Activated T-cell treated with anti-CD3 and anti-CD28 coated beads, Interleukin-2, amount 50 U/mL, for 72 hours (primary cell): ENCODE data around the gene DNAI2. TPM values are rescaled to one million over a fixed set of nuclear protein-coding genes. Genes with fewer than 3 reads are reported as not detected.

Experiments
- ATAC-seq, 2 donors: fragments of 150-1000 bp; cut with Tn5 transposase; replicated peaks in 1 of 2; 2 replicates each; pipeline ENCODE4 v1.10.0; 2021; ENCODE audit warnings: moderate library complexity in 2 of 2, mild to moderate bottlenecking in 1 of 2
- DNase-seq, 2 donors: peaks; one replicate each; pipeline ENCODE4 v3.0.0; 2021 to 2022; ENCODE audit warnings: mixed read lengths in 1 of 2
- H3K27ac Mint-ChIP-seq: one replicate; pipeline ENCODE4 v1.8.0; 2022; ENCODE audit warnings: mild to moderate bottlenecking, moderate library complexity, mixed read lengths
- H3K27me3 Mint-ChIP-seq: one replicate; pipeline ENCODE4 v1.8.0; 2022; ENCODE audit warnings: low read depth, mixed read lengths
- H3K36me3 Mint-ChIP-seq, 2 donors: one replicate each; pipeline ENCODE4 v1.8.0; 2022; ENCODE audit warnings: mixed read lengths in 2 of 2, mild to moderate bottlenecking in 1 of 2; ENCODE audit not compliant: insufficient read depth in 2 of 2
- H3K4me1 Mint-ChIP-seq: one replicate; pipeline ENCODE4 v1.8.0; 2022; ENCODE audit warnings: low read depth, mixed read lengths
- H3K4me3 Mint-ChIP-seq, 2 donors: one replicate each; pipeline ENCODE4 v1.8.0; 2022; ENCODE audit warnings: mild to moderate bottlenecking in 2 of 2, mixed read lengths in 2 of 2, moderate library complexity in 2 of 2
- H3K9me3 Mint-ChIP-seq, 2 donors: one replicate each; pipeline ENCODE4 v1.8.0; 2022; ENCODE audit warnings: mixed read lengths in 2 of 2
- total RNA-seq, 2 donors: library from RNA; stranded (reverse); gene quantifications; one replicate each; pipeline ENCODE4 v1.2.3, GENCODE V29; 2022

Gene DNAI2
- total RNA-seq, 2 donors from 2014 or later, result 1.4 TPM

DNA sequence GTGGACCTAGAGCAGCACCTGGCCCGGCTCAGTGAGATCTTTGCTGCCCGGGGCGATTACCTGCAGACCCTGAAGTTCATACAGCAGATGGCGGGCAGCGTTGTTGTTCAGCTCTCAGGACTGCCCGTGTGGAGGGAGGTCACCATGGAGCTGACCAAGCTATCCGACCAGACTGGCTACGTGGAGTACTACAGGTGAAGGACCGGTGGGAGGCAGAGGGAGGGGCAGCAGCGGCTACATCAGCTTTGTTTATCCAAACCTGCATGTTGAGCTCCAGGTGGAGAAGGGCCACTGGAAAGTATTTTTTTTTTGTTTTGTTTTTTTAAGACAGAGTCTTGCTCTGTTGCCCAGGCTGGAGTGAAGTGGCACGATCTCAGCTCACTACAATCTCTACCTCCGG lies 36.7 kb upstream of the DNAI2 start:
- ATAC-seq, result no peak
- Mint-ChIP-seq H3K27me3 (no peaks in the 10 kb centered on the region), H3K36me3 (no peaks in the 10 kb centered on the region), H3K4me3 (no peak overlapping the region), H3K4me1 (no peaks in the 10 kb centered on the region), H3K27ac (no peak overlapping the region), H3K9me3 (no peaks in the 10 kb centered on the region)
- DNase-seq, result no peak

DNA sequence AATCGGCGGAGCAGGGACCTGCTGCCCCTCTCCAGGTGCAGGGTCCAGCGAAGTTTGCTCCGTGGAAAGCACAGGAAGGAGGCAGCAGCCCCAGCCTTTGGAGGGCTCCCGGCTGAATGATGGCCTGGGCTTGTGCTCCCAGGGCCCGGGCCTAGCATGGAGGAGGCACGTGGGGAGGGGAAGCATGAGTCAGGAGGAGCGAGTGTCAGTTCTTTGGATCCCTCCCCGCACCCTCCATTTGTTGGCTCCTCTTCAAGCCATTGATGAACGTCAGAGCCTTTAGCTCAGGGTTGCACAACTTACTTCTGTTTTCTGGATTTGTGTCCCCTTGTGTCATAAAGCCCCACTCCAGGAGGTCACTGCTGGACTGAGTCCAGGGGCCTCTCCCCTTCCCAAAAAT lies 34.9 kb upstream of the DNAI2 start:
- ATAC-seq (no peak), DNase-seq (no peak)
- Mint-ChIP-seq H3K9me3 (no peaks in the 10 kb centered on the region), H3K4me1 (no peaks in the 10 kb centered on the region), H3K27me3 (no peaks in the 10 kb centered on the region), H3K27ac (no peak overlapping the region), H3K4me3 (no peak overlapping the region), H3K36me3 (no peaks in the 10 kb centered on the region)

DNA sequence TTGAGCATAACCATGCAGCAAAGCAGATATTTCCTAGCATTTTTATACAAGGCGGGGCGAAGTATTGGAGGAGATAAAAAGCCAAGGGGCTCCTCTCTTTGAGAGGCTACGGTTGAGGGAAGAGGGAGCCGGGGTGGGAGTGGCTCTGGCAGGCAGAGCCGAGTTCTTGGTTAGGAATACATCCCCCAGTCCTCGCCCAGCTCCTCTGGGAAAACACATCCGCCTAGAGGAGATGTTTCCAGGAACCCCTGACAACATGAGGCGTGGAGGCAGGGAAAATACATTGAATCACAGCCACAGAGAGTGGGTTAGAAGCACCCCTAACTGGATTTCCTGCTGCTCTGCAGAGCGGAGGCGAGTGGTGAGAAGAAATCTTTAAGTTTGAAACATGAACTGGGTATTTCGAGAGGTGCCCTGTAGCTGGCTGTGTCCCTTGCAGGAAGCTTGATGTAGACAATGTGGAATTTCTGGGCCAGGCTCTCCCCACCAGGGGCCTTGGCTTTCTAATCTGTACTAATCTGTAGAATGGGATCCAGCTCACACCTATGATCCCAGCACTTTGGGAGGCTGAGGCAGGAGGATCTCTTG lies 33.3 kb upstream of the DNAI2 start:
- no peak overlapping the region for H3K4me3 Mint-ChIP-seq
- no peaks in the 10 kb centered on the region for H3K9me3 Mint-ChIP-seq
- DNase-seq (no peak), ATAC-seq (no peak)
- no peaks in the 10 kb centered on the region for H3K4me1 Mint-ChIP-seq
- no peaks in the 10 kb centered on the region for H3K36me3 Mint-ChIP-seq
- no peaks in the 10 kb centered on the region for H3K27me3 Mint-ChIP-seq
- H3K27ac Mint-ChIP-seq, result no peak overlapping the region

DNA sequence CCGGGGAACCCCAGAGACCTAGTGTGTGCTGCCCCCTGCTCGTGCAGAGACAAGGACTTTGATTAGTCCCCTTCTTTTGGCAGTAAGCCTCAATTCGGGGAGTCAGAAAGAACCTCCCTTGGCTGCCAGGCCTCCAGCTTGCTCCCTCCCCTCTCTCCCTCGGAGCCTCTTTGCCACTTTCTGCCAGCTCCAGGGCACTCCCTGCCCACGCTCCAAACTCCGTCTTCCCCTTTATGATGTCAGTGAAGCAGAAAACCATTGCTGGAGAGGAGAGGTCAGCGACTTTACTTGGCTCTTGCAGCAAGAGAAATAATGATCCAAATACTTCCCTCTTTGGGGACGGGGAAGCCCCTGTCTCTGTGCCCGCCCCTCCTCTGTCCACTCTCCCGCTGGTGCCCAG lies 32.6 kb upstream of the DNAI2 start:
- no peaks in the 10 kb centered on the region for H3K4me1 Mint-ChIP-seq
- H3K27me3 Mint-ChIP-seq, result no peaks in the 10 kb centered on the region
- H3K9me3 Mint-ChIP-seq, result no peaks in the 10 kb centered on the region
- H3K4me3 Mint-ChIP-seq, result no peak overlapping the region
- no peak for DNase-seq
- no peak overlapping the region for H3K27ac Mint-ChIP-seq
- H3K36me3 Mint-ChIP-seq, result no peaks in the 10 kb centered on the region
- ATAC-seq, result no peak

DNA sequence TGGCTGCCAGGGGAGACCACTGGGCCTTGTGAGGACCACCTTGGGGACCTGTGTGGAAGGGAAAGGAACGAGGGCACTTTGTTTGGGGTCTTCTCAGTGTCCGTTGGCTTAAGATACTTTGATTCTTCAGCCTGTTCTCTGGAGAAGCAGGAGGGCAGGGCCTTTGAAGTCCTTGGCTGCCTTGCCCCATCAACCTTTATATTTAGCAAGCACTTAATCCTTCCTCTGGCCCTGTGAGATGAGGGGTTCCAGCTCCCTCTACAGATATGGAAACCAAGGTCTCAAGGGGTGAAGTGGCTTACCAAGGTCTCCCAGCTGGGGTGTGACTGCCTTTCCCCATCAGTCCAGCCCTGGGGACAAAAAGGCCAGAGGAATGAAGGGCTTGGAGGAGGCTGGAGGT lies 32.2 kb upstream of the DNAI2 start:
- H3K4me3 Mint-ChIP-seq, result no peak overlapping the region
- H3K9me3 Mint-ChIP-seq, result no peaks in the 10 kb centered on the region
- ATAC-seq (no peak), DNase-seq (no peak)
- no peaks in the 10 kb centered on the region for H3K27me3 Mint-ChIP-seq
- H3K4me1 Mint-ChIP-seq, result no peaks in the 10 kb centered on the region
- H3K27ac Mint-ChIP-seq, result no peak overlapping the region
- H3K36me3 Mint-ChIP-seq, result no peaks in the 10 kb centered on the region

DNA sequence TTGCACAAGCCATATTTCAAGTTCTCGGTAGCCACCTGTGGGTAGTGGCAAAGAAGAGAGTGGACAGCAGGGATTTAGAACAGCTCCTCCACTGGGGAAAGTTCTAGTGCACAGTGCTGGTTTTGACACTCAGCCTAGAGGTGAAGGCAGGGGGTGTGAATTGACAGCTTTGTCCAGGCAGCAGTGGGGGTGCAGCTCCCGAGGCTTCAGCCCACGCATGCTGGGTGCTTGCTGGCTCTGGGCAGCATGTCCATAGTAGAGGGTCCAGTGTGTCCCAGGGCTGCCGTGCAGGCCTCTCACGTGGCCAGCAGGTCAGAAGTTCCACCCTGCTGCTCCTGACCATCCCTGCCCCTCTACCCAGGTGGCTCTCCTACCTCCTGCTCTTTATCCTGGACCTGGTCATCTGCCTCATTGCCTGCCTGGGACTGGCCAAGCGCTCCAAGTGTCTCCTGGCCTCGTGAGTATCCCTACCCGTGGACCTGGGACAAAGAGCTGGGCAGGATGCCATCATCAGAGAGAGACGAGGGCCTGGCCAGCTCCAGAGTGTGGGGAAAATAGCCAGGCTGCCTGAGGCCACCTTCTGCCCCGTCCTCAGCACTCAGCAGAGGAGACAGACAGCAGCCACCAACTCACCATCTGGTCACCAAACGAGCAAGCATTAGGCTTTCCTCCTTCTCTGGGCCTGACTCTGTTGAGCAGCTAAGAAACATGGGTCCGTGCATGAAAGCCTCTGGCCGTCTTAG lies 30.9 kb upstream of the DNAI2 start:
- Mint-ChIP-seq H3K36me3 (no peaks in the 10 kb centered on the region), H3K27me3 (no peaks in the 10 kb centered on the region), H3K4me1 (no peaks in the 10 kb centered on the region), H3K4me3 (no peak overlapping the region), H3K9me3 (no peaks in the 10 kb centered on the region), H3K27ac (no peak overlapping the region)
- no peak for ATAC-seq
- no peak for DNase-seq

DNA sequence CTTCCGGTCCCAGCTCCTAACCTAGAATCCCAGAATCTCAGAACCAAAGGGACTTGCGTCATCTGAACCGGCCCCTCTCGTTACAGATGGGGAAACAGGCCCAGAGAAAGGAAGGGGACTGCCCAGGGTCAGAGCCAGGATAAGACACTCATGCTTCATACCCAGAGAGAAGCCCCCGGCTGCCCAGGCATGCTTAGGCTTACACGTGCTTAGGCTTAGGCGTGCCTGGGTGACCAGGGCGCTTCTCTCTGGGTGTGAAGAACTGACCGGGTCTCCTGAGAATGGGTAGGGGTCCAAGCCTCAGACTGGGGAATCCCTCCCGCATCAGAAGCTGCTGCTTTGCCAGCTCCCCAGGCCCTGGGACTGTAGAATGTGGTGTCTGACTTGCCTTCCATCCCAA lies 29.9 kb upstream of the DNAI2 start:
- ATAC-seq, result no peak
- H3K27ac Mint-ChIP-seq, result no peak overlapping the region
- no peak for DNase-seq
- no peaks in the 10 kb centered on the region for H3K36me3 Mint-ChIP-seq
- no peak overlapping the region for H3K4me3 Mint-ChIP-seq
- no peaks in the 10 kb centered on the region for H3K9me3 Mint-ChIP-seq
- H3K4me1 Mint-ChIP-seq, result no peaks in the 10 kb centered on the region
- no peaks in the 10 kb centered on the region for H3K27me3 Mint-ChIP-seq

DNA sequence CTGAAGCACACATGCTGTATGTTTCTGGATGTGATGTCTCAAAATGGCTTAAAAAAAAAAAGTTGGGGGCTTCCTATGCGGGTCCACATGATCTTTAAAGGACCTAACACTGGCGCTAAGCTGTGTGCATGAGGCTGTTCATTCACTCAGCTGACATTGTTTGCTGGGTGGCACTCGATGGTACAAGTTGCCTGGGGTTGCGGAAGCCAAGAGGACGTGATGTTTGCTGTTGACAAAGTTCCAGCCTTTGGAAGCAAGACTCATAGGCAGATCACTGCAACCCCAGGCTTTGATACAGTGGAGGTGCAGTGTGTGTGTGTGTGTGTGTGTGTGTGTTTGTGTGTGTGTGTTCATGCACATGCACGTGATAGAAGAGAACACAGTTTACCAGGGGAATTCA lies 29.5 kb upstream of the DNAI2 start:
- H3K27ac Mint-ChIP-seq, result no peak overlapping the region
- H3K27me3 Mint-ChIP-seq, result no peaks in the 10 kb centered on the region
- H3K4me3 Mint-ChIP-seq, result no peak overlapping the region
- no peak for ATAC-seq
- no peaks in the 10 kb centered on the region for H3K4me1 Mint-ChIP-seq
- no peaks in the 10 kb centered on the region for H3K36me3 Mint-ChIP-seq
- DNase-seq, result no peak
- no peaks in the 10 kb centered on the region for H3K9me3 Mint-ChIP-seq

DNA sequence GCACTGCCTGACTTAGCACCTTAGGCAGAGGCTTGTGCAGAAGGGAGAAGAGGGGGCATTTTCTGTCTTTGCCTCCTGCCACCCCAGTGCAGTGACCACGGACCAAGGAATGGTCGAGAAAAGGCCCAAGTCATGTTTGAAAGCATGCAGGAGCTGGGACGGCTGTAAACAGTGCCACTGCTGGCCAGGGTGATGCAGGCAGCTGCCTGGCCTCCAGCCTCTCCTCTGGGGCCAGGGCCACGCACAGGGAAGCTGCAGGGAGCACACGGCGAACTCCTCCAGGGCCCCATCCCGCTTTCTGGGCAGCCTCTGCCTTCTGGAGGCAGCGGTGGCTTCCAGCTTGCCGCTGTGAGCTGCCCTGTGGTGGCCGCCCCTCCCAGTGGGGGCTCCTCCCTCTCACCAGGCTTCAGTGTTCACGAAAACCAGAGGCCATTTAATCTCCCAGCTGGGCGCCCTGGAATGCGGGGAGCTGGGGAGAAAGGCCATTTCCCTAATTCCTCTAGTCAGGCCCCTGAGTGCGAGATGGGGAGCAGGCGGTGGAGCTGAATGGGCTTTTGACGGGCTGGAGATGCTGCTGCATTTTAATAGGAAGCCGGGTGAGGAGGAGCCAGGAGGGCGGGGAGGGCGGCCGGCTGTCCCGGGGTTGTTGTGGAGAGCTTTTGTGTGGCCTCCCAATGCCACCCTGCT lies 28.7 kb upstream of the DNAI2 start:
- no peaks in the 10 kb centered on the region for H3K27me3 Mint-ChIP-seq
- no peaks in the 10 kb centered on the region for H3K4me1 Mint-ChIP-seq
- ATAC-seq, result no peak
- H3K36me3 Mint-ChIP-seq, result no peaks in the 10 kb centered on the region
- H3K9me3 Mint-ChIP-seq, result no peaks in the 10 kb centered on the region
- H3K27ac Mint-ChIP-seq, result no peak overlapping the region
- no peak for DNase-seq
- H3K4me3 Mint-ChIP-seq, result no peak overlapping the region

DNA sequence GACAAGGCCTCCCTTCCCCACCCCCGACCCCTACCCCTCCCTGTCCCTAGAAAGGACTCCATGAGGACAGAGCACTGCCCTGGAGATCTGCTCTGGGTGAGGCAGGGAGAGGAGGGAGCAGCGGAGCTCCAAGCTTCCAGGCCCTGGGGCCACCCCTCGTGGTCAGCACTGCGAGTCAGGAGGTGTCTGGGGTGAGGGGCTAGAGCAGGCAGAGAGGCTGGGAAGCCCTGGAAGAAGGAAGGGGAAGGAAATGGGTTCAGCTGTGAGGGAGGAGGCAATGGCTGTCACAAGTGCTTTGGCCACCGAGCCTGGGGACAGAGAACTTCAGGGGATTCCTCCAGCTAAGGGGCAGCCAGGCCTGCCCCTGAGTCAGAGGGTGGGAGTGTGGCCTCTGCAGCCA lies 28.2 kb upstream of the DNAI2 start:
- Mint-ChIP-seq H3K27ac (no peak overlapping the region), H3K27me3 (no peaks in the 10 kb centered on the region), H3K4me1 (no peaks in the 10 kb centered on the region), H3K9me3 (no peaks in the 10 kb centered on the region), H3K36me3 (no peaks in the 10 kb centered on the region), H3K4me3 (no peak overlapping the region)
- DNase-seq (no peak), ATAC-seq (no peak)

DNA sequence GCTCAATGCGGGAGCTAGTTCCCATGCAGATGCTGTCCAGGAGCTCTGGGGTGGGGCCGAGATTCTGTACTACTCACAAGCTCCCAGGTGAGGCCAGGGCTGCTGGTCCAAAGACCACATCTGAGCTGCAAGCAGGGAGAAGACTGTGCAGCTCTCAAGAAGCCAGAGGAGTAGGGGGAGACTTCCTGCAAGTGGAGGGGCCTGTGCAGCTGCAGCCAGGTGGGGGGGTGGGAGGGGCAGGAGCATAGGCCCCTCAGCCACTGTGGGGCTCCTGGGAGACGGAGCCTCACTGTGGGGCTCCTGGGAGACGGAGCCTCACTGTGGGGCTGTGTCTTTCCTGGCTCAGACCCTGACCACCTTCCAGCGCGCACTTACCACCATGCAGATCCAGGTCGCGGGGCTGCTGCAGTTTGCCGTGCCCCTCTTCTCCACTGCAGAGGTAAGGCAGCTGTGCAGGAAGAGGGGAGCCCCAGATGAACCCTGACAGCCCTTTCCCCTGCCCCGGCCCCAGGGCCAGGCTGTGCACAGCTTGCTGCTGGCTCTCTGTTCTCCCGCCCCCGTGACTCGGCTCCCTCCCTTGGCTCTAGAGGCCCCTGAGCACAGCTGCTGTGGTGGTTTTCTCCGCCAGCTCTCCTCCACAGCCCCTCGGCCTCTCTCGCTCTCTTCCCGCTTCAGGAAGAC lies 24.3 kb upstream of the DNAI2 start:
- H3K9me3 Mint-ChIP-seq, result no peaks in the 10 kb centered on the region
- H3K4me1 Mint-ChIP-seq, result no peaks in the 10 kb centered on the region
- no peaks in the 10 kb centered on the region for H3K36me3 Mint-ChIP-seq
- H3K4me3 Mint-ChIP-seq, result no peak overlapping the region
- no peak overlapping the region for H3K27ac Mint-ChIP-seq
- no peaks in the 10 kb centered on the region for H3K27me3 Mint-ChIP-seq
- no peak for DNase-seq
- ATAC-seq, result no peak

DNA sequence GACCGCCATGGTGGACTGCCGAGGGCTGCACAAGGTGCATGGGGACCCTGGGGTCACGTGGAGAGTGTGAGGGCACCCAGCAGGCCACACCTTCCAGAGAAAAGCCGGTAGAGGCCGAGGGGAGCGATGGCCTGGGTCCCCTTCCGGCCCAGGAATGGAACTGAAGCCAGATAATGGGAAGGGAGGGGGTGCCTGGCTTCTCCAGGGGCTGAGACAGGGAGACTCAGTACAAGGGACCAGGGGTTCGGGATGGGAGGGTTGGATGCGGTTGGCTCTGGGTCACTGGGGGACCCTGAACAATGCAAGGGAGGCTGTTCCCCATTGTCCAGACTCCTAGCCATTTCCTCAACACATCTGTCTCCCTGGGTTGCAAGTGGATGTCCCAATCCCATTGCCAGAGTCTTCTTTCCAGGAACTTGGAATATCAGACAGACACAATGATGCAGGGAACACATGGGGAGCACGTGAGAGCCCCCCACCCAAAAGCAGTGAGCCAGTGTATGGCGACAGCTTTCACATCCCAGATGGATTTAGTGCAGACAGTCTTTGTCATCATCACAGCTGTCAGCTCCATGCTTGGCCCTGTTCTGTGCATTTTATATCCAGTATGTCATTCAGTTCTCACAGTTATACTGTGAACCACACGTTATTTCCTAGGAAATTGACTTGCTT lies 23.6 kb upstream of the DNAI2 start:
- H3K4me3 Mint-ChIP-seq, result no peak overlapping the region
- no peak overlapping the region for H3K27ac Mint-ChIP-seq
- no peaks in the 10 kb centered on the region for H3K9me3 Mint-ChIP-seq
- H3K27me3 Mint-ChIP-seq, result no peaks in the 10 kb centered on the region
- DNase-seq (no peak), ATAC-seq (no peak)
- H3K4me1 Mint-ChIP-seq, result no peaks in the 10 kb centered on the region
- no peaks in the 10 kb centered on the region for H3K36me3 Mint-ChIP-seq

DNA sequence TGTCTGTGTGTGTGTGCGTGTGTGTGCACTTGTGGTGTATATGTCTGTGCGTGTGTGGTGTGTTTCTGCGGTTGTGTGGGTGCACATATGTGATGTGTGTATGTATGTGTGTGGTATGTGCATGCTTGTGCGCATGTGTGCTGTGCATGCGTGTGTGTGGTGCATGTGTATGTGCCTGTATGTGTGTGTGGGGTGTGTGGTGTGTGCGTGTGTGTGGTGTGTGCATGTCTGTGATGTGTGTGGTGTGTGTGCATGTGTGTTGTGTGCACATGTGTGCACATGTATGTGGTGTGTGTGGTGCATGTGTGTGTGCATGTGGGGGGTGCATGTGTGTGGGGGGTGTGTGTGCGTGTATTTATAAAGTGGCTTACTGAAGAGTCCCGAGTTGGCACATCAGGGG lies 23.0 kb upstream of the DNAI2 start:
- Mint-ChIP-seq H3K27ac (no peak overlapping the region), H3K4me3 (no peak overlapping the region)

More for the DNA sequence above, 23.0 kb upstream of the DNAI2 start:
- H3K4me1 Mint-ChIP-seq, result no peaks in the 10 kb centered on the region
- no peak for DNase-seq
- no peaks in the 10 kb centered on the region for H3K9me3 Mint-ChIP-seq
- no peaks in the 10 kb centered on the region for H3K36me3 Mint-ChIP-seq
- no peak for ATAC-seq
- no peaks in the 10 kb centered on the region for H3K27me3 Mint-ChIP-seq
